GM21526 (cell line): Measurements from ENCODE around the gene ADGRB3.
"Not testable (repeated sequence)": the region's sequence is repeated elsewhere in the genome, so short reads cannot be mapped to it uniquely, and the experiment has no call there.

Experiments used
- ATAC-seq: cut with Tn5 transposase; IDR thresholded peaks from one replicate; pipeline ENCODE4 v1.9.1; 2021; ENCODE audit warnings: moderate library complexity; ENCODE audit not compliant: unreplicated experiment, low FRiP score

The ADGRB3 gene

DNA sequence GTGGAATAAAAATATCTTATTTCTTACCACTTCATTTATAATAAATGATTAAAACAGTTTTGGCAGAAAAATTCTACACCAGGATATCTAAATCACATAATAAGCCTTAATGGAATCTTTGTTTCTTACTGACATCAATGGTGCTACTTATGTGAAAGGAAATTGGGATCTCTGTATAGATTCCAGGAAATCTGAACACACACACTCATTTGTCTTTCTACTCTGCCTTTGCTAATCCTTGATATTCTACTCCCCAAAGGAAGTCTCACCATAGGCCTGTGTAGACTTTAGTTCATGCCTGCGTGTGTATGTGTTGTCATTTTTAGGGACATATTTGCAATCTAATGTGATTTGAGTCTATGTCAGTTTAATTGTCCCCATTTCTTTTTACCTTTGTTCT is 7.9 kb downstream of the ADGRB3 start:
- ATAC-seq, result no peak

DNA sequence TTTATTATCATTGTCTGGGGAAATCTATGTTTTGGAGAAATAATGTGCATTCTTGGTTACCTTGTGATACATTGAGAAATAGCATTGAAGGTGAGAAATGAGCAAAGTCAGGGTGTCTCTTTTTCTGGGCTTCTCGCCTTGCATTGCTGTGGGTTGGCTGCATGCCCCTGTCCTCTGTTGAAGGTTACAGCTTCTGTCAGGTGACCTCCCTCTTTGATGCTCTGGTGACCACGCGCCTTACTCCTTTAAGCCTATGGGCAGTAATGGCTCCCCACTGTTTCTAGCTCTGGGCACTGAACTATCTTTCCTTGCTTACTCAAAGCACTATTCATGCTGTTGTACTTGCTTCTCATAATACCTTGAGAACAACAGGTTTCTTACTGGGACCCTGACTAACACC is 14.6 kb downstream of the ADGRB3 start:
- ATAC-seq, result no peak

DNA sequence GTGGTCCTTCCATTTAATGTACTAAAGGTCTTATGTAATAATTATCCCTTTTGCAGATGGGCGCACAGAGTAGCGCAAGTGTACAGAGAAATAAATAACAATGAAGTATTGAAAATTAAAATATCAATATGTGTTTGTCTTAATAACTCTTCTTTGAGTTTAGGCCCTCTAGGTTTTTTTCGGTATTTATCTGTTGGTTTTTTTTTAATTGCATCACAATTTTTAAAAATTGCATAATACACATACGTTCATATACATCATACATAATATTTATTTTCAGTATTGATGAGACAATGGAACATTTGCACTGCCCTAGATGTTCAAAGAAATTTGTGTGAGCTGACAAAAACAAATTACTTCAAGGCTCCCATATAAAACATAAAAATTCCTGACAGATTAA is 15.1 kb downstream of the ADGRB3 start:
- ATAC-seq, result no peak

DNA sequence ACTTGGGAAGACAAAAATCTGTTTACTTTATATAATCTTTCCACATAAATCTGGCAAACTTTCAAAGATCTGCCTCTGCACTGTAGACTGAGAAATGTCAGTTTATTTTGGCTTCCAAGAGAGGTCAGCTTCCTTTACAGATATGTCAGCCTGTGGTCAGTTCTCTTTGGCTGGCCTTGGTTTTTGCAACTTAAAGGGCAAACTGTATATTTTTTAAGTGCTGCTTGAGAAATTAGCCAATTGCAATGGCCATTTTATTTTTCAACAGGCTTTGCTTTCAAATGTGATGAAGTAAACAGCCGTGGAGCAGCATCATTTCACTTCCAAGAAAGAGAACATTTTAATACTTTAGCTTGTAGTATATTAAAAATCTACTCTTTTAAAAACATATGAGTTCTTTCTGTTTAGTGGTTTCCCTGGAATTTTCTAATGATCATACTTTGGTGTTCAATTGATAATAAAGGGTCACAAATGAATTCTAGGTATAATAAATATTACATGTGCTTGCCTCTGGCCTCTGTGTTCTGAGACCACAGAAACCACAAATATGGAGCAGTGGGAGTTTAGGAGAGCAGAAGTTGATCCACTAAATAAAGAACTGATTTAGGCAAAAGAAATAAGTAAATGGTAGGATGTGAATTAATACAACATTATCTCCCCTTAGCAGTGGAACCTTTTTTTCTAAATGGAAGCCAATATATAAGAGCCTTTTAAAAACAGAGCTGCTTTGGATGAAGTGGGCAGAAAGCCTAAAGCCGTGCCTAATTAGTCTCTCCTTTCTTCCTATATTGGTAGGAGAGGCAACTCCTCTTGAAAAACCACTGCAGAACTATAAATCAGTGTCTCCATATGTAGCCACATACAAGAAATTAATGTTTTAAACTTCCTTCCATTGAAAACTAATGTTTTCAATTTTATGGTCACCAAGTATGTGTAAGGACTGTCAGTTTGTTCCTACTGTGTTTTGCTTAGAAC is 16.2 kb downstream of the ADGRB3 start:
- no peak for ATAC-seq

DNA sequence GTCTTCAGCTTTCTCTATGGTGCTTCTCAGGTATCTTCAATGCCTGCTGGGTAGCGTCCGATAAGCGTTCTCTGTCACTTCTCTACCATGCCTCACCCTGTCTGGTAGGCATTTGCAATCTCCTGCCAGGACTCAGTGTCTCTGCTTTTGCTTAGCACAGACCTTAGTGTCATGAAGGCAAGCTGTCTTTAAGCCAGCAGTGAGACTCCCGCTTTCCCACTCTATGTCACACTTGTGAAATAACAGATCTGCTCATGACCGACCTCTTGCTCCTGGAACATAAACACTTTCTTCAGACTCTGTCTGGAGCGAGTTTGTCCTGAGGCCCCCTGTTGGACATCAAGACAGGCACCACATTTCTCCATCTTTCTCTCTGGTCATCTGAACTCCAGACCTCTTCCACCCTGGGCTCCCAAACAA is 17.0 kb downstream of the ADGRB3 start:
- no peak for ATAC-seq

DNA sequence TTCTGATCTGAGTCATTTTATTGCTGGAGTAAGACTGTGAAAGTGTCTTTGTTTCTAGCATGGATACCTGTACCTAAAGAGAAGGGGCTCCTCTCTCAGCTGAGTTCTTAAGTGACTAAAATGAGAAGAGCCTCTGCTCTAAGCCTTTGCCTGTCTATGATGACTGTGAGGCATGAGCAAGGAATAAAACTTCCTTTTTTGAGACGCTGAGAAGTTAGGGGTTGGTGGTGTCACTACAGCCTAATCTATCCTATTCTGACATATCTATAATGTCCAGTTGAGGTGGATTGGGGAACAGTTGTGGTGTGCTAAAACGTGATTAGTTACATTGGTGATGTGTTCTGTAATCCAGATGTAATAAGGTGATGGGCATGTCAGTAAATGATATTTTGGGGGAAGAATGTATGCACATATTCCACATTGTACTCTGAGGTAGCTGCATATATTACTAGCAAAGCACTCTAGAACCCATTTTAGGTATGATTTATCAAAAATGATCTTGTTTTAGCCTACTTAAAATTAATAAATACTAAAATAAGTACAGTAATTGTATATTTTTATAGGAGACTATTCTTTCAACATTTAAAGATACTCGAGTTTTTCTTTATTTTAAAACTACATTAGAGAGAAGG is 18.1 kb downstream of the ADGRB3 start:
- no peak for ATAC-seq

DNA sequence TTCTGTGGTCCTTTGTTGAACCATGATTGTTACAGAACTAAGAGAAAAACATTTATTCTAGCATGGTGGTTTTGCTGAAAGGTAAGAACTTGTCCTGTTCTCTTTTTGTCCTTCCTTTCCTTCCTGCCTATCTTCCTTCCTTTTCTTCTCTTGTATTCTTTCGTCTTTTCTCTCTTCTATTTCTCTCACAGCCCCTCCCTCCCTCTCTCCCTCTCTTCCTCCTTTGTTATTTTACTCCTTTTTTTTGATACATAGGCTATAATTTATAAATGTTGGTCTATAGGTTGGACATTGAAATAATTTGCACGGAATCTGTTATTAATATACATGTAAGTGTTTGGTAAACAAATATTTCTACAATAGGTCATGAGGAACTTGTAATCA is 18.6 kb downstream of the ADGRB3 start:
- ATAC-seq, result no peak

DNA sequence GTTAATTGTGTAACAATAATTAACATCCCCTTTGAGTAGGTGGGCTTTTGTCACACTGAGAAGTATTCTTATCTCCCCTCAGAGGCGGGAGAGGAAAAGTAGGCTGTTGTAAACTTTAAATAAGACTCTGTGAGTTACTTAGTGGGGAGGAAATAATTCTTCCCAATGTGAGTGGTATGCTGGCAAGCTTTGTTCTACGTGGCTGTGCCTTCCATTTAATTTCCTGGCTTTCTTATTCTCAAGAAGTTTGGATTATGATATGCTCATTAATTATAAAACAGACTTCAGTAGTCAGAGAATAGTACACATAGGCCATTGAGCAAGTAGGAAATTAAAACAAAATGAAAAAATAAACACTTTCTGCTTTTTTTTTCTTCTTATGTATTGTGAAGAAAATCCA is 19.1 kb downstream of the ADGRB3 start:
- no peak for ATAC-seq

DNA sequence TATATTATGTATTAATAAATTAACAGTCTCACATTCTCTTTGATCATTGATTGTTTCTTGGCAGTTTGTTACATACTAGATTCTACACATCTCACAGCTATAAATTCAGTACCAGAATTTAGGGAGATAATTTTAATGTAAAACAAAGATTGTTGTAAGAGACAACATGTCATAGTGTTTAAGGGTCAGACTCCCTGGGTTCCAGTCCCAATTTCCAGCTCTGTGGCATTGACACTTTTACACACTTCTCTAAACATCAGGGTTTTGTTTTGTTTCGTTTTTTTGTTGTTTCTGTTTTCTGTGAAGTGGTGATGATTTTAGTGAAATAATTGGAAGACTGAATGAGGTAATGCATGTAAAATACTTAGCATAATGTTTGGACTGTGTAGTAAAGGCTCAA is 19.9 kb downstream of the ADGRB3 start:
- ATAC-seq, result no peak

DNA sequence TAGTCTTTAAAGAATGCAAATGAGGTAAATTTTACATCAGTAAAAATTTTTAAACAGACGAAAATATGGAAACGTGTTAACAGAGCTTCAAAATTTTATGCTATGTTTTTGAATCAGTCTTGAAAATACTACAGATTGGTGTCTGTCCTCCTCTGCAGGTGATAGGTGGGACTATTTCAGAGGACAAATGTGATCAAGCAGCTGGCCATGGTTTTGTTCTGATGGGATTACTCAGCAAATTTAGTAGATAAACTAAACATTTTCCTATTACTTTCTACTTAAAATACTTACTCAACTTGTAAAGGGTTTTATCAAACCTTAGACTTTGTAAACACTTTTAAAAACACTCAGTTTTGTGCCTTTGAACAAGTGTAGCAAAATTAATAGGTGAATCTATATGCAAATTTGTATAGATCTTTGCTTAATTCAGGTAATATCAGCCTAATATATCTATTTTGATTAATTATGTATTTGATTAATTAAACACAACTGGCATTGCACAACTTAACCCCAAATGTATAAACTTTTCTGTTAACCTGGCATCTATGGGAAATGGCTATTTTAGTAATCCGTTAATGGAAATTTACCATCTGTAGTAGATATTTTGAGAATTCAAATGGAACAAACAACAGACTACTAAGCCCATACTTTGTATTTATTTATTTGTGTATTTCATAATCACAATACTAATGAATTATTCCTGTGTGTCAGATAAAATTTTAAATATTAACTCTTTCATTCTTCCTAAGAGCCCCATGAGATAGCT is 22.5 kb downstream of the ADGRB3 start:
- ATAC-seq, result no peak

DNA sequence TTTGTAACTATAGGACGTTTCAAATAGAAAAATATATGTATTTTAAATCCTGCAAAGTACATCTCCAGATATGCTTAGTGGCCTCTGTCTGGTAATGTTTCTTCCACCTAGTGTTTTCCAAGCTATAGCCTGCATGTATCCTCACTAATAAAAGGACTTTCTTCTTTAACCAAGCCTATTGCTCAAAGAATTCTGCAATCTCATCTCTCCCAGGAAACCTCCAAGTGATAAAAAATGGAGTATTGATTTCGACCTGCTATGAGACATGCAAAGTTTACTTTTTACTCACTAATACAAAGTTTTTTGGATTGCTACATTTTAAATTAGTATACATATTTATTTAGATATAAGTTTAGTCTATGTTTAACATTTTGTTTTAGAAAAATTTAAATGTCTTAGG is 23.3 kb downstream of the ADGRB3 start:
- ATAC-seq, result no peak

DNA sequence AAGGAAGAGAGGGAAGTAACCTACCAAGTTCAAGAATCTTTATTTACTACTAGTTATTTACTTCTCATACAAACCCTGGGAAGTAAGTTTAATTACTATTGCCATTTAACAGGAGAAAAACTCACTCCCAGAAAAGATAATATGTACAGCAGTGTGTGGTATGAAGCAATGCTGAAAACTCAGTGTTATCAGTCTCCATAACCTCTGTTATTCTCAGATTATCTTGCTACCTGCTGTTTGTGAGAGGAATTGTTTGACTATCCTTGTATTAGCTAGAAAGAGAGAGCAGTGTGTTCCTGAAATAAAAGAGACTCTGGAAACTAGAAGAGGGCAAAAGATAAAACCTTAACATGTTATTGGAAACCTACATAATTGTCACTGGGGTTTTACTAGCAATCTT is 38.2 kb downstream of the ADGRB3 start:
- ATAC-seq, result no peak

DNA sequence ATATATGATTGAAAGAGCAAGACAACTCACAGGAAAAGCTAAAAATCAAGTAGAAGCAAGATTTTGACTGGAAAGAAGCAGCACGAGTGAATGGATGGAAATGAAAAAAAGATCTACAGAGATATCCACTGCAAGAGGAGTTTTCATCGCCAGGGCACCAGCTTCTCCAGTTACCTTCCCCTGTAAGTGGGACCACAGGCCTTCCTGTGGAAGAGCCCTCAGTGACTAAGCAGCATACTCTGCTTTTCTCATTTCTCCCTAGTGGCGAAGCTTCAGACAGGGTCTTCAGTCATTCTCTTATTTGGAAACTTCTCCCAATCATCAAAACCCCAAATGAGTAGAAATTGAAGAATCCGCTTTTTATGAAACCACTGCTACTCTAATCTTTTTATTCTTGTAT is 40.5 kb downstream of the ADGRB3 start:
- no peak for ATAC-seq

DNA sequence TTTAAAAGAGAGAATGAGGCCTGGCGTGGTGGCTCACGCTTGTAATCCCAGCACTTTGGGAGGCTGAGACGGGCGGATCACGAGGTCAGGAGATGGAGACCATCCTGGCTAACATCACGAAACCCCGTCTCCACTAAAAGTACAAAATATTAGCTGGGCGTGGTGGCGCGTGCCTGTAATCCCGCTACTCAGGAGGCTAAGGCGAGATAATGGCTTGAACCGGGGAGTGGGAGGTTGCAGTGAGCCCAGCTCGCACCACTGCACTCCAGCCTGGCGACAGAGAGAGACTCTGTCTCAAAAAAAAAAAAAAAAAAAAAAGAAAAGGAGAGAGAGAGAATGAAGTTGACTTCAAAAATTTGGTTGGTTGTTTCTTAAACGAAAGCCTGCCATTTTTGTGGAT is 41.0 kb downstream of the ADGRB3 start:
- not testable (repeated sequence) for ATAC-seq

DNA sequence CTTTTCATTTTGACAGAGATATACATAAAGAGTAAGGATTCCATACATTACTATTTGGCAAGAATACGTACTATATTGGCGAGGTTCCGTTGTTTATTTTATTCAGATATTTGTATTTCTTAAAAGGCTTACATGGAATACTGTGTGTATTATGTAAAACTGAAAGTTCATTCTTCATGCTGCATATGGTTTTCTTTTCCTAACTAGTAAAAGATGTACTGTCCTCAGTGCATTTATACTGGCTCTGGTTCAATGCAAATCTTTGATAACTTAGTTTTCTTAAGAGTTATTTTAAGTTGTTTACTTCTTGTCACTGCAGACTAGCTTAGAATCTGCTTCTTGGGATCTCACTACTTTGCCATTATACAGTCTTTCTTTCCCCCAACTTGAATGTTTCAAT is 42.0 kb downstream of the ADGRB3 start:
- ATAC-seq, result no peak

DNA sequence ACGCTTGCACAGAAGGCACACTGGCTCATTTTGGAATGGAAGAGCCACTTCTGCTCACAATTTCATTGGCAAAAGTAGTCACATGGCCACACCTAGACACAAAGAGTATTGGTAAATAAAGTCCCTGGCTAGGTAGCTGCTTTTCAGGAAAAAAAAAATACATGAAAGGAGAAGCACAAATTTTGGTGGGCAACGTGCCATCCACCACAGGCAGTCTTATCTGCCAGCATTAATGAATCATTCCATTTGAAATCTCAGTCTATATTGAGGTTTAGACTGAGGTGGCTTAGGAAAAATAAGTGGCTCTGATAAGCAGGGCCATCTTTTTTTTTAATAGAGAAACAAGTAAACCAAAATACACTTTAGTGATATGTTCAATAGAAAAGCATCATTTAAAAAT is 44.3 kb downstream of the ADGRB3 start:
- ATAC-seq, result no peak

DNA sequence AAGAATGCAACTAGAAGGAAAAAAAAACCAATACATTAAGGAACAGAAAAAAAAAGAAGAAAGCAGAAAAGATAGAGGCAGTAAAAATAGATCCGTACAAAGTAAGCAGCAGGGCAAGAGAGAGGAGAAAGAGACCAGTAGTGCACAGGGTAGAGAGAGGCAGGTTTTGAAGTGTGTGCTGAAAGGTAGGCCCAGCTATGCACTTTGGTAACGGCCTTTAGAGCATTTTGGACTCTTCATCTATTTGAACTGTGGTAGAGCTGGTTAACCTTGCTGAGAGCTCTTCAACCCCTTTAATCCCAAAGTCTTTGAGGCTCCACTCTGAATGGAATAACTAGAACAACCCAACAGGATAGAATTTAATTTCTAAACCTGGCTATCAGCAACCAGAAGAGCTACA is 45.2 kb downstream of the ADGRB3 start:
- no peak for ATAC-seq

DNA sequence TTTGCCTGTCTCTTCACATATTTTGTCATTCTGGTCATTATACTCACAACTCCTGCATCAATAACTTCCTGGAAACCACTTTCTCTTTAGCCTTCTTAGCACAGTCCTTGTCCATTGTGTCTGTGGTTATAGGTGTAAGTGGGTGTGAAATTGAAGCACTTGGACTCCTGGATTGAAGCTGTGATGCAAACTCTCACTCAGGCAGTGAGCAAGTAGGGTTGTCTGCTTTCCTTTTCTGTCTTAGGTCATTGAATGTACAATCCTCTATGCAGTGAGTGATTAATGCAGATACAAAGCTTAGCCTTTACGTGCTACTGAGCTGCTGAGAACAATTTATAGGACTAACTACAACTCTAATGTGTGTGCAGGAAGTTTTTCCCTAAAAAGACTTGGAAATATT is 54.8 kb downstream of the ADGRB3 start:
- no peak for ATAC-seq

DNA sequence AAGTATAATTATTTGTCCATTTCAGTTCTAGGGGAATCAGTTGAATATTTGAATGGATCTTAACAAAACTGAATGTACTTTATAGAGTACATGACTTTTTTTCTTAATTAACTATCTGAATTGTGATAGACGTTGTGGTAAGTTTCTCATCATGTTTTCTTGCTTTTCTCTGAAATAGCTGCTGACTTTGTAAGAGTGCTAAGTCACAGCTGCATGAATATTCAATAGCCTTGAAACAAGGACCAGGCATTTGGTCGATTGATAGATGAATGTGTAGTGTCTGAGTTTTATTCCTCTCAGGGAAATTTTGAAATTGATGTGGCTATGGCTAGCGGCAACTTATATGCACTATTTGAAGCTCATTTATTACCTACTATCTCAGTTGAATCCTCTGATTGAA is 56.0 kb downstream of the ADGRB3 start:
- ATAC-seq, result no peak

DNA sequence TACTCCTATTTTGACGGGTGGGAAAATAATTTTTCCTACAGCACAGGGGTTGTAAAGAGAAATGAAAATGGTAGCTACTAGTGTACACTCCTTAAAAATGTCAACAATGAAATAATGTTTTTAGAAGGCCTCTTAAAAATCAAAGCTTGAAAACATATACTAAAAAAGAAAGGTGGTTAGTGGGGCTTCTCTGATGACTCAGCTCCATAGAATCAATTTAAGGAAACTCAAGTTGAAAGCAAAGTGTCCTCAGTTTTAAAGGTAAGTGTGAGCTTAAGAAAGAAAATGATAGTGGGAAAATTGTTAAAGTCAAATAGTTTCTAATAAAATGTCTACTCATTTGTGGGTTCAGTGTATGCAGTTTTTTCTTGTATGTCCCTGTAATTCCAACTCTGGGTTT is 58.2 kb downstream of the ADGRB3 start:
- ATAC-seq, result no peak

DNA sequence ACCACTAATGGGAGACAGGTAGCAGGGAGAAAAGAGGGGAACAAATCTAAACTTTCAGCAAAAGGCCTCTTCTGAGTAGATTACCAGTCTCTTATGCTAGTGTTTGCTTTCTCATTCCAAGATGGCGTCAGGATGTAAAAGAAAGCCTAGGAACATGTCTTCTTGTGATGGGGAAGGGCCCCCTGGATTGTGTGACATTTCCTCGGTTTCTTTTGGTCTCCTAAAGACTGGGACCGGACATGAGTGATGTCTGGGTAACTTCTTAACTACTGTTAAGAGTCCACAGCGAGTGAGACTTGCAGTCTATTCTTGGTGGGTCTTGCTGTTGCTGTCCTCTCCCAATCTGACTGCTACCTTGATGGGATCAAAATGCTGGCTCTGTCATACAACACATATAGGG is 60.3 kb downstream of the ADGRB3 start:
- no peak for ATAC-seq
